Tibial artery (tissue), 4 donors: ENCODE data around the gene MR1.
"Not testable (repeated sequence)": the region's sequence is repeated elsewhere in the genome, so short reads cannot be mapped to it uniquely, and the experiment has no call there.

Experiments used
- DNase-seq, 2 donors: peaks; one replicate each; pipeline ENCODE4 v3.0.0-alpha.2; 2019
- H3K27ac ChIP-seq, 2 donors: fragments of 200-600 bp; sonication (generic) in 1 of 2; 1 replicate in 1 of 2; 2 replicates in 1 of 2; pipeline ENCODE4 v1.5.1; 2018 to 2019; ENCODE audit warnings: mild to moderate bottlenecking in 1 of 2
- H3K27me3 ChIP-seq, 2 donors: fragments of 200-600 bp; sonication (generic) in 1 of 2; one replicate each; pipeline versions ENCODE4 v1.5.1 to v1.6.0; 2016 to 2019
- H3K36me3 ChIP-seq, 3 donors: fragments of 200-600 bp; sonication (generic) in 2 of 3; one replicate each; pipeline ENCODE4 v1.5.1; 2016 to 2019; ENCODE audit warnings: mild to moderate bottlenecking in 2 of 3
- H3K4me1 ChIP-seq, 4 donors: fragments of 200-600 bp; sonication (generic) in 2 of 4; 1 replicate in 3 of 4; 2 replicates in 1 of 4; pipeline ENCODE4 v1.5.1; 2016 to 2019
- H3K4me3 ChIP-seq, 2 donors: fragments of 200-600 bp; sonication (generic) in 1 of 2; 1 replicate in 1 of 2; 2 replicates in 1 of 2; pipeline ENCODE4 v1.5.1; 2018 to 2019; ENCODE audit warnings: mild to moderate bottlenecking in 2 of 2
- H3K9me3 ChIP-seq, 3 donors: fragments of 200-600 bp; sonication (generic) in 1 of 3; one replicate each; pipeline ENCODE4 v1.5.1; 2016 to 2019
- CTCF ChIP-seq, 2 experiments: fragments of 200-600 bp in 1 of 2; fragments of 450-650 bp in 1 of 2; IDR thresholded peaks; one replicate each; pipeline ENCODE4 v1.5.1; 2017 to 2019; ENCODE audit warnings: antibody characterized with exemption in 2 of 2, mild to moderate bottlenecking in 1 of 2, moderate library complexity in 1 of 2
- intact Hi-C: fragments of 100-400 bp; cut with DNase I; formaldehyde crosslinking; loops from one replicate; pipeline ENCODE4 v1.15.0; 2023; ENCODE audit warnings: low total_unique reads

The MR1 gene

GRCh38 chr1:181050922-181051321 is 17.1 kb downstream of the MR1 start:
- Histone ChIP-seq H3K27me3 (no peaks in the 10 kb centered on the region), H3K36me3 (peaks cover 9 to 68% (median 13%) of the 10 kb centered on the region in 3 donors), H3K4me3 (no peak overlapping the region), H3K4me1 (no peaks in the 10 kb centered on the region), H3K27ac (no peak overlapping the region), H3K9me3 (no peaks in the 10 kb centered on the region)
- DNase-seq: no peak
- TF ChIP-seq CTCF (IDR thresholded peaks at IDR 0.05): no peak
- intact Hi-C loops: no loop called here

GRCh38 chr1:181056560-181056959 is 22.8 kb downstream of the MR1 start:
- intact Hi-C loops: no loop called here
- Histone ChIP-seq H3K27ac (no peak overlapping the region), H3K36me3 (peaks cover 3 to 58% (median 4%) of the 10 kb centered on the region in 3 donors), H3K9me3 (no peaks in the 10 kb centered on the region), H3K4me3 (no peak overlapping the region), H3K27me3 (no peaks in the 10 kb centered on the region), H3K4me1 (peaks cover 0 to 24% (median 4%) of the 10 kb centered on the region in 4 donors)
- DNase-seq: no peak
- TF ChIP-seq CTCF (IDR thresholded peaks at IDR 0.05): no peak

GRCh38 chr1:181057079-181057478 is 23.3 kb downstream of the MR1 start:
- no peaks in the 10 kb centered on the region for H3K27me3 ChIP-seq
- no peak overlapping the region for H3K27ac ChIP-seq
- DNase-seq: no peak
- intact Hi-C loops: no loop called here
- no peak for TF ChIP-seq CTCF (IDR thresholded peaks at IDR 0.05)
- peaks cover 3 to 57% (median 4%) of the 10 kb centered on the region in 3 donors for H3K36me3 ChIP-seq
- H3K4me3 ChIP-seq: no peak overlapping the region
- H3K4me1 ChIP-seq: peaks cover 0 to 29% (median 6%) of the 10 kb centered on the region in 4 donors
- H3K9me3 ChIP-seq: no peaks in the 10 kb centered on the region

GRCh38 chr1:181059435-181059834 is 25.7 kb downstream of the MR1 start:
- intact Hi-C loops: no loop called here
- Histone ChIP-seq H3K36me3 (peaks cover 0 to 38% (median 3%) of the 10 kb centered on the region in 3 donors), H3K27me3 (no peaks in the 10 kb centered on the region), H3K4me1 (peaks cover 0 to 33% (median 6%) of the 10 kb centered on the region in 4 donors), H3K27ac (no peak overlapping the region), H3K9me3 (no peaks in the 10 kb centered on the region), H3K4me3 (no peak overlapping the region)
- TF ChIP-seq CTCF (IDR thresholded peaks at IDR 0.05): no peak
- no peak for DNase-seq

- intact Hi-C loops: no loop called here
- H3K27me3 ChIP-seq: no peaks in the 10 kb centered on the region
- H3K4me1 ChIP-seq: peaks cover 0 to 33% (median 6%) of the 10 kb centered on the region in 4 donors
- no peak for TF ChIP-seq CTCF (IDR thresholded peaks at IDR 0.05)
- H3K9me3 ChIP-seq: no peaks in the 10 kb centered on the region
- no peak overlapping the region for H3K4me3 ChIP-seq
- no peak overlapping the region for H3K27ac ChIP-seq
- DNase-seq: no peak
- peaks cover 0 to 33% (median 3%) of the 10 kb centered on the region in 3 donors for H3K36me3 ChIP-seq
Measured at GRCh38 chr1:181060066-181060465, 26.3 kb downstream of the MR1 start.

GRCh38 chr1:181060947-181061346 is 27.2 kb downstream of the MR1 start:
- peaks cover 0 to 24% (median 0%) of the 10 kb centered on the region in 3 donors for H3K36me3 ChIP-seq
- not testable (repeated sequence) for H3K4me3 ChIP-seq

More at GRCh38 chr1:181060947-181061346, 27.2 kb downstream of the MR1 start:
- H3K9me3 ChIP-seq, H3K27me3 ChIP-seq, intact Hi-C loops, DNase-seq, H3K27ac ChIP-seq: not testable (repeated sequence)
- H3K4me1 ChIP-seq: peaks cover 0 to 33% (median 6%) of the 10 kb centered on the region in 4 donors
